GM12865 (cell line): ENCODE results near the gene HOXB9.

Experiments used
- DNase-seq: peaks from one replicate; pipeline ENCODE4 v3.0.0; 2010; ENCODE audit warnings: low read depth
- H3K4me3 ChIP-seq: 2 replicates; pipeline ENCODE4 v1.5.1; 2011; ENCODE audit warnings: mild to moderate bottlenecking, low read depth, low read length, control low read depth
- TF ChIP-seq, protein P1 (sequence below): IDR thresholded peaks from 2 replicates; pipeline ENCODE4 v1.5.1; 2011; ENCODE audit warnings: low read length, control low read depth, low read depth, inconsistent platforms; ENCODE audit not compliant: insufficient read depth; ENCODE audit errors: missing control alignments

Gene HOXB9

DNA sequence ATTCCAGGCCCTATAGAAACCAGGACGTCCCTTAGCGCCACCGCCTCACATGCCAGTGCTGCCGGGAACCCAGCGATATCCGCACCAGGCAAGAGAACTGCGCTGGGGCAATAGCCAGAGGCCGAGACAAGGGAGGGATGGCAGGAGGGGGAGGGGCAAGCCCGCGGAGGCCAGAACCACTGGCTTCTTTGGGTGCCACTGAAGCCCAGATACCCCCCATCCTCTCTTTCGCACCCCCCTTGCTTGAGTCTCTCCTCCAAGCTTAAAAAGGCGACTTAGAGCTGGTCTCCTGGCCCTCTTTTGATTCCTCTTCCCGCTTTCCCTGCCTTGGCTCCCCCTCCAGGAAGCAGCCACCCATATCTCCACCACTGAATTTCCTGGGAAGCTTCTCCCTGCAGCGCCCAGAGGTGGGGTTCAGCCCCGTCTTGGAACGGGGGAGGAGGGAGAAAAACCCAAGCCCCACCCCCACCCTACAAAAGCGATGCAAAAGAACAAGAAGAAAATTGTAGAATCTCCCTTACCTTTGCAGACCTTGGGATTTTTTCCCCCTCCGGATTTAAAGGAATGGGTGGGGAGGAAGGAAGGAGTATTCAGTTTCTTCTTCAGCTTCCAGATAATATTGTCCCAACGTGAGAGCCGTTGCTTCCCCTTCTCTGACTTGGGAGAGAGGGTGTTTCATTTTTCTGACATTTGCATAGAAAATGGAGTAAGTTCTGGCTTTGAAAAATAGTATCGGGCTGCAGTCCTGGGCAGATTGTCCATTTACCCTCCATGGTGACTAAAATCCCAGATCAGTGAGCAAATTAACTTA lies 22.0 kb downstream of the HOXB9 start:
- TF ChIP-seq, protein P1, sequence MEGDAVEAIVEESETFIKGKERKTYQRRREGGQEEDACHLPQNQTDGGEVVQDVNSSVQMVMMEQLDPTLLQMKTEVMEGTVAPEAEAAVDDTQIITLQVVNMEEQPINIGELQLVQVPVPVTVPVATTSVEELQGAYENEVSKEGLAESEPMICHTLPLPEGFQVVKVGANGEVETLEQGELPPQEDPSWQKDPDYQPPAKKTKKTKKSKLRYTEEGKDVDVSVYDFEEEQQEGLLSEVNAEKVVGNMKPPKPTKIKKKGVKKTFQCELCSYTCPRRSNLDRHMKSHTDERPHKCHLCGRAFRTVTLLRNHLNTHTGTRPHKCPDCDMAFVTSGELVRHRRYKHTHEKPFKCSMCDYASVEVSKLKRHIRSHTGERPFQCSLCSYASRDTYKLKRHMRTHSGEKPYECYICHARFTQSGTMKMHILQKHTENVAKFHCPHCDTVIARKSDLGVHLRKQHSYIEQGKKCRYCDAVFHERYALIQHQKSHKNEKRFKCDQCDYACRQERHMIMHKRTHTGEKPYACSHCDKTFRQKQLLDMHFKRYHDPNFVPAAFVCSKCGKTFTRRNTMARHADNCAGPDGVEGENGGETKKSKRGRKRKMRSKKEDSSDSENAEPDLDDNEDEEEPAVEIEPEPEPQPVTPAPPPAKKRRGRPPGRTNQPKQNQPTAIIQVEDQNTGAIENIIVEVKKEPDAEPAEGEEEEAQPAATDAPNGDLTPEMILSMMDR: no peak
- H3K4me3 ChIP-seq: no peak overlapping the region
- DNase-seq: no peak

DNA sequence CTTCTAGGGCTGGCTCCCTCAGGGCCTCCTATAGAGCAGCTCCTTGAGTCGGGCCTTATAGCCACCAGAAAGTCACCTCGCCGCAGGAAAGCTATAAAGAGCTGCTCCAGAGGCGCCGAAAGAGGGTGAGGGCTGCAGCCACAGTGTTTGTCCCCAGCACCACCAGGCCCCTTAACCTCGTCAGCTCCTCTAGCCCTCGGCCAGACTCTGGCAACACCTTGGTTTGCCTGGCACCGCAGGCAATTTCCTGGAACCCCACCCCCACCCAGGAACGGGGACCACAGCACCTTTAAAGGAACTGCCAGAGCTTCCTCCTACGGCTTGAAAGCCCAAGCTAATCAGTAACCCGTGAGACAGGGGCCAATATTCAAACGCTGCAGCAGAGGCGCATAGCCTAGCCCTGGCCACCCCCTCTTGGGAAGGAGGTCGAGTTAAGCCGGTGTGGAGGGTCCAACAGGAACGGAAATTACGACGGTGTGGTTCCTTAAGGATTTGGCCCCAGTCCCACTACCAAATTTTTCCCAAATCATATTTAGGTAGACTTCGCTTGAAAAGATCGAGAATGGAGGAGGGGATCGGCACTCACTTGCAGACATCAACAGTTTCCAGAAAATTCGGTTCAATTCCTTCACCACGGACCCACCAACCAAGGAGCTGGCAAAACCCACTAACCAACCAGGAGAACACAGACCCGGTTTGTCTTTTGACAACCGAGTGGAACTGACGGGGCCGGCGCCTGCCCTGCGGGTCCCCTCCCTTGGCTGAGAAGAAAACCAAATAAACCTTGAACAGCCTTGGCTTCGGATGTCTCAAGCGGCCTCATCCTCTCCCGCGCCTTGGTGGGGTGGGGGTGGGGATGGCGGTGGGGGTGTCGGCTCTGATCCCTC lies 24.4 kb downstream of the HOXB9 start:
- TF ChIP-seq, protein P1: no peak
- DNase-seq: no peak
- H3K4me3 ChIP-seq: no peak overlapping the region

DNA sequence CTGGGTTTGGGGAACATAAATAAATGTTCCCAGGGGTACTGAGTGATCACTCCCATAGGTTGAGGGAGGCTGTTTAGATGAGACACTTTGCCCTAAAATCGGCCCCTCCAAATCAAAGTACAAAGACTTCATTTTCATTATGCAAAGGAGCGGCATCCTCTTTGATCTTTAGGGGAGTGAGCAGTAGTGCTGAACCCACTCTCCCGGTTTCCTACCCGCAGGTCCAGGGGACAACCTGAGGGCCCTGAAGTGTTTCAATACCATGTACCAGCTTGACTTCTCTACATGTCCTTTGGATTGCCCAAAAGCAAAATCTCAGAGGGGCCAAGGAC lies 25.0 kb downstream of the HOXB9 start:
- no peak for DNase-seq
- TF ChIP-seq, protein P1: no peak
- H3K4me3 ChIP-seq: no peak overlapping the region

DNA sequence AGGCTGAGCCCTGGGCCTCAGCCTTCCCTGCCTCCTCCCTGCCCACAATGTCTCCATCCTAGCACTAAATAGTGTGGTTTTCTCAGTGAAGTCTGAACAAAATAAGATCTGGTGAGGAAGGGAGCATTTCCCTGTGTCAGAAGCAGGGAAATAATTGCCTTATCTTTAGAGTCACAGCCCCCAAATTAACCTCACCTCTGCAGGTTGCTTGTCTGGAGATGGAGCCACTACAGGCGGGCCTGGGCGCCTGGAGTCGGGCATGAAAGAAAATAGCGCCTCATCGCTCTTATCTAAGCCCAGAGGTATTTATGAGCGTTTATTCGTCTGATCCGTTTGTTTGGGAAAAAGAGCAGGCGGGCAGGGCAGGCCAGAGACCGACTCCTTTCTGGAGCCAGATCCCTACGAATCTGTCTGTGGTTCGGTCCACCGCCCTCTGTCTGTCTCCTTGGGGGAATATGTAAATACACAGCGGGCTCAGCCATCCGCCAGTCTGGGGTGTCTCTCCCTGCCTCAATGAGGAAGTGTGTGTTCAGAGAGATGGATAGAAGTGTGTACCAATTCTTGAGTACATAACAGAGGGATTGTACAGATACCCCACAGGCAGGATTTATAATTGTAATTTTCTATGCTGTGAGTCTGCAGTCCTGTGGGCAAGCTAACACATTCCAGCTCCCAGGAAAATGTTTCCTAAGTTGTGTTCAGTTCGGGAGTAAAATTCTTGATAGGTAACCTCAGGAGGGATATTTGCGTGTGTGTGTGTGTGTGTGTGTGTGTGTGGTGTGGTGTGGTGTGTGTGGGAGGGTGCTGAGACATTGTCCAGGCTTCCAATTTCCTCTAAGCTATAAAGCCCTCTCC lies 25.7 kb downstream of the HOXB9 start:
- H3K4me3 ChIP-seq: no peak overlapping the region
- no peak for DNase-seq
- TF ChIP-seq, protein P1: no peak

DNA sequence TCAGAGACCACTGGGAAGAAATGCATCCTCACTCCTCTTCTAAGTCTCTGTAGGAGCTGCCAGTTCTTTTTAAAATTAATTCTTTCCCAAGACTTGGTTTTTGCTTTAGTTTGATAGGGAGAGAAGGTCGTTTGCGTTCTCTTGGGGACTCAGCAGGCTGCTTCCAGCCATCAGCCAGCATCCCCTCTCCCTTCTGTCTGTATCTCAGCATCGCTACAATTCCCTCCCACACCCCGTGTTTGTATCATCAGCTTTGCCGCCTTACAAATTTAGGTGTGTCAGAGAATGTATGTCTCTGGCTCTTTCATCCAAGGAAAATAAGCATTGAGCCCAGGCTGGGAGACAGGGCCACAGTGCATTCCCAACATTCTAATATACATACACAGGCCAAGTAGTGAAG lies 26.8 kb downstream of the HOXB9 start:
- no peak overlapping the region for H3K4me3 ChIP-seq
- no peak for DNase-seq
- TF ChIP-seq, protein P1: no peak

DNA sequence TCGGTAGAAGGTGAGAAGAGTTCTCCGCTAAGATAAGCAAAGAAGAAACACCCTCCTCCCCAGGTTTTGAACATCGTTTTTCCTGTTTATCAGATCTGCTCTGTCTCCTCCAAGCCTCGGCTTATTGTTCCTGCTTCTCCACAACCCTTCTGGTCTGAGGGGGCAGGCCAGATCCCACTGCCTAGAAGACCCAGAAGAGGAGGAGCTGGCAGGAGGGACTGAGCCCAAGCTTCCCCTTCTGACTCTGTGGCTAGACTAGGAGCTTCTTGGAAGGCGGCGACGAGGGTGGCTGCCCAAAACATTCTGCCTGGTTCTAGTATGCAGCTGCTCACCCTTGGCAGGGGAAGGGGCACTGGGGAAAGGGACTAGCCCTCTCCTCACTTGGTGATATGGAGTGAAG lies 27.4 kb downstream of the HOXB9 start:
- TF ChIP-seq, protein P1: no peak
- H3K4me3 ChIP-seq: no peak overlapping the region
- no peak for DNase-seq
